Measurements from ENCODE around the gene FCGR2B.
"Not testable (repeated sequence)": the region's sequence is repeated elsewhere in the genome, so short reads cannot be mapped to it uniquely, and the experiment has no call there.

FCGR2B gene

DNA sequence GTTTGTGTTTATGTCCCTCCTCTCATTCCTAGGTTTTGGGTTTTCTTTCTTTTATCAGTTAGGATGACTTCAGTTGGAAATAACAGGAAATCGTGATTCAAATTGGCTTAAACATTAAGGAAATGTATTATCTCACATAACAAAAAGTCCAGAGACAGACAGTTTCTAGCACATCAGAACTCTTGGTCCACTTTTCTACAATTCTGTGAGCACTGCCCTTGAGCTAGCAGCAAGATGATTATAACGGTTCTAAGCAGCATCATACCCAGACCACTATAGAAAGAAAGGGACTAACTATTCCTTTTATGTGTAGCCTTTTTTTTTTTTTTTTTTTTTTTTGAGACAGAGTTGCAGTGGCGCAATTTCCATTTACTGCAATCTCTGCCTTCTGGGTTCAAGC is 18.9 kb downstream of the FCGR2B start:
- ATAC-seq (ENCODE audit: insufficient read depth, low read depth) = no peak

DNA sequence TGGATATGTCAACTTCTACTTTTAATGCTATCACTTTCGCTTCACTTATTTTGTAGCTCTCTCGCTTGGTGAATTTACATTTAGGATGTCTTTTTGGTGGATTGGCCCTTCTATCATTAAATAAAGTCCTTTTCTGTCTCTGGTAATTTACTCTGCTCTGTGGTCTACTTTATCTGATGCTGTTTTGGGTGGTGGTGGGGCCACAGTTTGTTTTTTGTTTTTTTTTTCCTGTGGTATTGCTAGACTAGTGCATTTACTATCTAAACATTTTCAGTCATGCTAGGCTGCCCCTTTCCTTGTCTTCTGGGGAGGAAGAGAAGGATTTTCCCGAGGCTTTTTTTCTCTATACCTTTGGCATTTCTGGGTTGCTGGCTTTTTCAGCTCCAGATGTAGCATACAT is 26.0 kb downstream of the FCGR2B start:
- H3K4me1 ChIP-seq (ENCODE audit: insufficient read depth, low read length) = no peaks in the 10 kb centered on the region
- H3K9ac ChIP-seq (ENCODE audit: low read depth, low read length) = no peak overlapping the region
- H2AFZ ChIP-seq (ENCODE audit: low read depth, low read length) = no peak overlapping the region
- no peak for DNase-seq
- TF ChIP-seq CTCF (IDR thresholded peaks at IDR 0.05; ENCODE audit: borderline replicate concordance, extremely low read depth, low read length, poor library complexity, severe bottlenecking) = no peak
- no peak for TF ChIP-seq EZH2 (IDR thresholded peaks at IDR 0.05; ENCODE audit: borderline replicate concordance, low read depth, low read length, severe bottlenecking)
- H3K27me3 ChIP-seq (ENCODE audit: insufficient read depth, low read length, poor library complexity) = peaks cover 2% of the 10 kb centered on the region
- no peak overlapping the region for H3K4me2 ChIP-seq (ENCODE audit: insufficient read depth, low read length)
- H3K27ac ChIP-seq (ENCODE audit: low read length) = no peak overlapping the region
- no peaks in the 10 kb centered on the region for H4K20me1 ChIP-seq (ENCODE audit: insufficient read depth, low read length)
- H3K79me2 ChIP-seq (ENCODE audit: insufficient read depth, low read length) = no peaks in the 10 kb centered on the region
- no peaks in the 10 kb centered on the region for H3K9me3 ChIP-seq (ENCODE audit: insufficient read depth, low read length, severe bottlenecking)
- no peak overlapping the region for H3K4me3 ChIP-seq (ENCODE audit: low read depth in 1 of 2, low read length in 2 of 2)
- no peaks in the 10 kb centered on the region for H3K36me3 ChIP-seq (ENCODE audit: insufficient read depth, low read length)
- no peak for ATAC-seq (ENCODE audit: insufficient read depth, low read depth)

More for the DNA sequence above, 18.9 kb downstream of the FCGR2B start:
- no peaks in the 10 kb centered on the region for H3K36me3 ChIP-seq (ENCODE audit: insufficient read depth, low read length)
- peaks cover 11% of the 10 kb centered on the region for H3K27me3 ChIP-seq (ENCODE audit: insufficient read depth, low read length, poor library complexity)
- H3K4me3 ChIP-seq (ENCODE audit: low read depth in 1 of 2, low read length in 2 of 2) = no peak overlapping the region
- H4K20me1 ChIP-seq (ENCODE audit: insufficient read depth, low read length) = no peaks in the 10 kb centered on the region
- no peak for DNase-seq
- H3K79me2 ChIP-seq (ENCODE audit: insufficient read depth, low read length) = no peaks in the 10 kb centered on the region
- TF ChIP-seq EZH2 (IDR thresholded peaks at IDR 0.05; ENCODE audit: borderline replicate concordance, low read depth, low read length, severe bottlenecking) (no peak), CTCF (IDR thresholded peaks at IDR 0.05; ENCODE audit: borderline replicate concordance, extremely low read depth, low read length, poor library complexity, severe bottlenecking) (no peak)
- no peak overlapping the region for H3K4me2 ChIP-seq (ENCODE audit: insufficient read depth, low read length)
- H3K4me1 ChIP-seq (ENCODE audit: insufficient read depth, low read length) = no peaks in the 10 kb centered on the region
- no peak overlapping the region for H3K27ac ChIP-seq (ENCODE audit: low read length)
- H3K9ac ChIP-seq (ENCODE audit: low read depth, low read length) = no peak overlapping the region
- no peak overlapping the region for H2AFZ ChIP-seq (ENCODE audit: low read depth, low read length)
- H3K9me3 ChIP-seq (ENCODE audit: insufficient read depth, low read length, severe bottlenecking) = no peaks in the 10 kb centered on the region

- Histone ChIP-seq H3K9ac (ENCODE audit: low read depth, low read length) (no peak overlapping the region), H3K79me2 (ENCODE audit: insufficient read depth, low read length) (no peaks in the 10 kb centered on the region), H3K4me1 (ENCODE audit: insufficient read depth, low read length) (no peaks in the 10 kb centered on the region), H3K9me3 (ENCODE audit: insufficient read depth, low read length, severe bottlenecking) (no peaks in the 10 kb centered on the region), H3K4me3 (ENCODE audit: low read depth in 1 of 2, low read length in 2 of 2) (no peak overlapping the region), H2AFZ (ENCODE audit: low read depth, low read length) (no peak overlapping the region), H3K27ac (ENCODE audit: low read length) (no peak overlapping the region), H3K36me3 (ENCODE audit: insufficient read depth, low read length) (no peaks in the 10 kb centered on the region), H4K20me1 (ENCODE audit: insufficient read depth, low read length) (no peaks in the 10 kb centered on the region), H3K27me3 (ENCODE audit: insufficient read depth, low read length, poor library complexity) (peaks cover 2% of the 10 kb centered on the region), H3K4me2 (ENCODE audit: insufficient read depth, low read length) (no peak overlapping the region)
- TF ChIP-seq EZH2 (IDR thresholded peaks at IDR 0.05; ENCODE audit: borderline replicate concordance, low read depth, low read length, severe bottlenecking) = no peak
- TF ChIP-seq CTCF (IDR thresholded peaks at IDR 0.05; ENCODE audit: borderline replicate concordance, extremely low read depth, low read length, poor library complexity, severe bottlenecking) = no peak
- no peak for ATAC-seq (ENCODE audit: insufficient read depth, low read depth)
- no peak for DNase-seq
Measured at GRCh38 chr1:161691846-161692245, 28.9 kb downstream of the FCGR2B start.

- H3K79me2 ChIP-seq (ENCODE audit: insufficient read depth, low read length); H3K4me2 ChIP-seq (ENCODE audit: insufficient read depth, low read length); DNase-seq; ATAC-seq (ENCODE audit: insufficient read depth, low read depth); H3K27me3 ChIP-seq (ENCODE audit: insufficient read depth, low read length, poor library complexity); H4K20me1 ChIP-seq (ENCODE audit: insufficient read depth, low read length); H3K4me1 ChIP-seq (ENCODE audit: insufficient read depth, low read length); H3K9me3 ChIP-seq (ENCODE audit: insufficient read depth, low read length, severe bottlenecking); H2AFZ ChIP-seq (ENCODE audit: low read depth, low read length); H3K9ac ChIP-seq (ENCODE audit: low read depth, low read length); H3K36me3 ChIP-seq (ENCODE audit: insufficient read depth, low read length); H3K27ac ChIP-seq (ENCODE audit: low read length); H3K4me3 ChIP-seq (ENCODE audit: low read depth in 1 of 2, low read length in 2 of 2): not testable (repeated sequence)
Measured at GRCh38 chr1:161693020-161693712, 30.2 kb downstream of the FCGR2B start.

- H3K9me3 ChIP-seq (ENCODE audit: insufficient read depth, low read length, severe bottlenecking); H3K27me3 ChIP-seq (ENCODE audit: insufficient read depth, low read length, poor library complexity); H3K4me2 ChIP-seq (ENCODE audit: insufficient read depth, low read length); H2AFZ ChIP-seq (ENCODE audit: low read depth, low read length); H3K36me3 ChIP-seq (ENCODE audit: insufficient read depth, low read length); H4K20me1 ChIP-seq (ENCODE audit: insufficient read depth, low read length); H3K9ac ChIP-seq (ENCODE audit: low read depth, low read length); DNase-seq; H3K4me1 ChIP-seq (ENCODE audit: insufficient read depth, low read length); ATAC-seq (ENCODE audit: insufficient read depth, low read depth); H3K79me2 ChIP-seq (ENCODE audit: insufficient read depth, low read length); H3K27ac ChIP-seq (ENCODE audit: low read length); H3K4me3 ChIP-seq (ENCODE audit: low read depth in 1 of 2, low read length in 2 of 2): not testable (repeated sequence)
Measured at GRCh38 chr1:161698302-161698701, 35.4 kb downstream of the FCGR2B start.

Measured in DND-41 (cell line).